Astrocyte (in vitro differentiated cells and primary cell): ENCODE measurements around the gene HSD17B3. TPM values are rescaled to one million over a fixed set of nuclear protein-coding genes. Genes with fewer than 3 reads are reported as not detected.
"Not testable (repeated sequence)": the region's sequence is repeated elsewhere in the genome, so short reads cannot be mapped to it uniquely, and the experiment has no call there.

Experiments used
- DNase-seq: peaks from one replicate; pipeline ENCODE4 v3.0.0-alpha.2; 2010; ENCODE audit warnings: low read depth
- FAIRE-seq: peaks from 2 replicates; lab custom pipeline; 2011; peaks lifted over from hg19 to GRCh38; lab: Jason Lieb, UNC
- H2AFZ ChIP-seq: 2 replicates; pipeline ENCODE4 v1.6.0; 2012; ENCODE audit warnings: low read depth, low read length, inconsistent platforms
- H3K27ac ChIP-seq: 2 replicates; pipeline ENCODE4 v1.5.1; 2011; ENCODE audit warnings: low read depth, low read length, inconsistent platforms
- H3K27me3 ChIP-seq: 2 replicates; pipeline ENCODE4 v1.6.0; 2011; ENCODE audit warnings: low read length, inconsistent platforms; ENCODE audit not compliant: insufficient read depth
- H3K36me3 ChIP-seq: 2 replicates; pipeline ENCODE4 v1.5.1; 2011; ENCODE audit warnings: low read length, inconsistent platforms; ENCODE audit not compliant: insufficient read depth
- H3K4me1 ChIP-seq: 2 replicates; pipeline ENCODE4 v1.5.1; 2011; ENCODE audit warnings: low read length, inconsistent platforms; ENCODE audit not compliant: insufficient read depth
- H3K4me2 ChIP-seq: 2 replicates; pipeline ENCODE4 v1.6.0; 2012; ENCODE audit warnings: low read length, inconsistent platforms
- H3K4me3 ChIP-seq: 2 replicates; pipeline ENCODE4 v1.5.1; 2011; ENCODE audit warnings: low read depth, mild to moderate bottlenecking, low read length, inconsistent platforms; ENCODE audit not compliant: insufficient read depth
- H3K79me2 ChIP-seq: 2 replicates; pipeline ENCODE4 v1.6.0; 2012; ENCODE audit warnings: mild to moderate bottlenecking, low read length, inconsistent platforms; ENCODE audit not compliant: insufficient read depth
- H3K9ac ChIP-seq: 2 replicates; pipeline ENCODE4 v1.6.0; 2012; ENCODE audit warnings: mild to moderate bottlenecking, low read length, inconsistent platforms
- H3K9me3 ChIP-seq: 2 replicates; pipeline ENCODE4 v1.5.1; 2012; ENCODE audit warnings: low read depth, mild to moderate bottlenecking, low read length, inconsistent platforms; ENCODE audit not compliant: insufficient read depth
- H4K20me1 ChIP-seq: 2 replicates; pipeline ENCODE4 v1.6.0; 2012; ENCODE audit warnings: low read length, inconsistent platforms; ENCODE audit not compliant: insufficient read depth
- H3K27ac Mint-ChIP-seq: one replicate; pipeline ENCODE4 v1.8.0; 2021; ENCODE audit warnings: mild to moderate bottlenecking, mixed read lengths; ENCODE audit not compliant: unreplicated experiment
- H3K27me3 Mint-ChIP-seq: one replicate; pipeline ENCODE4 v1.8.0; 2021; ENCODE audit warnings: low read depth, mixed read lengths; ENCODE audit not compliant: unreplicated experiment
- H3K36me3 Mint-ChIP-seq: one replicate; pipeline ENCODE4 v1.8.0; 2021; ENCODE audit warnings: low read depth, mixed read lengths; ENCODE audit not compliant: unreplicated experiment
- H3K4me1 Mint-ChIP-seq: one replicate; pipeline ENCODE4 v1.8.0; 2021; ENCODE audit warnings: low read depth, mixed read lengths; ENCODE audit not compliant: unreplicated experiment
- H3K4me3 Mint-ChIP-seq: one replicate; pipeline ENCODE4 v1.8.0; 2021; ENCODE audit warnings: mild to moderate bottlenecking, moderate library complexity, mixed read lengths; ENCODE audit not compliant: unreplicated experiment
- H3K9me3 Mint-ChIP-seq: one replicate; pipeline ENCODE4 v1.8.0; 2021; ENCODE audit warnings: mild to moderate bottlenecking, mixed read lengths; ENCODE audit not compliant: unreplicated experiment
- CTCF ChIP-seq: IDR thresholded peaks from 2 replicates; pipeline ENCODE4 v1.5.1; 2011; ENCODE audit warnings: low read depth, mild to moderate bottlenecking, inconsistent platforms, low read length, moderate library complexity; ENCODE audit not compliant: insufficient read depth
- EZH2 ChIP-seq: IDR thresholded peaks from 2 replicates; pipeline ENCODE4 v1.6.1; 2012; ENCODE audit warnings: mild to moderate bottlenecking, low read length, inconsistent platforms; ENCODE audit not compliant: insufficient read depth
- total RNA-seq: library from RNA; stranded (reverse); gene quantifications from 2 replicates; pipeline ENCODE4 v1.2.1, GENCODE V29; 2021

Gene HSD17B3
- total RNA-seq, 1 donor from 2014 or later = not detected

DNA sequence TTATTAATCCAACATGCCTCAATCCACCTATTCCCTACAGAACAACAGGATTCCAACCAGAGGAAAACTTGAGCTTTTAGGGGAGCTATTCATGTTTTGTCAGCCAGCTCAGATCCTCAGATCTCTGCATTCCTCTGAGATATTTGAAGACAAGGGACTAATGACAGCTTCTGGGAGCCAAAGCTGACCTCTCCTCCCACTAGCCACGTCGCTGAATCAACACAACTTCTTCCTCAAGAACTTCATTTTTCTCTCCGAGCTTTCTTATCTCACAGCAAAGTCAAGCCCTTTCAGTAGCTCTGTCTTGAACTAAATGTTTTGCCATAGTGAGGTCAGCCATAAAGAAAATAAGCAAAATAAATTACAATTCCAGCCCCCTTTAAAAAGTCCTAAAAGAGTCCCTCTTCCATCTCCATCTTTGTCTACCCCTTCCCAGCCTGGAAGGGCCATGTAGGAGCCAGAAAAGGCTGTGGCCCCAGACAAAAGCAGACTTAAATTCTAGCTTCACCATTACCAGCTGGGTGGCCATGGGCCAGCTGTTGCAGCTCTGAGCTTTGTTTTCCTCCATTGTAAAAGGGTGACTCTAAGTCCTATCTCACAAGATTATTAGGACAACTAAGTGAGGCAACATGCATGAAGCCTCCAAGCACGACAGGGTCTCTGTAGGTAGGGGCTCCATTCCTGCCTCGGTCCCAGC is 65.0 kb downstream of the HSD17B3 start:
- Histone ChIP-seq H3K36me3 (no peaks in the 10 kb centered on the region), H3K4me1 (no peaks in the 10 kb centered on the region), H3K4me2 (no peak overlapping the region), H3K4me3 (no peak overlapping the region), H2AFZ (no peak overlapping the region), H3K27me3 (peaks cover 13% of the 10 kb centered on the region), H3K9ac (no peak overlapping the region), H3K9me3 (no peaks in the 10 kb centered on the region), H4K20me1 (no peaks in the 10 kb centered on the region), H3K79me2 (no peaks in the 10 kb centered on the region), H3K27ac (no peak overlapping the region)
- no peaks in the 10 kb centered on the region for H3K27me3 Mint-ChIP-seq
- TF ChIP-seq CTCF (no peak), EZH2 (no peak)
- H3K9me3 Mint-ChIP-seq = no peaks in the 10 kb centered on the region
- FAIRE-seq (no peak), DNase-seq (no peak)
- H3K4me3 Mint-ChIP-seq = no peak overlapping the region
- H3K36me3 Mint-ChIP-seq = peaks cover 2% of the 10 kb centered on the region
- H3K27ac Mint-ChIP-seq = peak overlapping the region; percentile 14
- H3K4me1 Mint-ChIP-seq = peaks cover 9% of the 10 kb centered on the region

DNA sequence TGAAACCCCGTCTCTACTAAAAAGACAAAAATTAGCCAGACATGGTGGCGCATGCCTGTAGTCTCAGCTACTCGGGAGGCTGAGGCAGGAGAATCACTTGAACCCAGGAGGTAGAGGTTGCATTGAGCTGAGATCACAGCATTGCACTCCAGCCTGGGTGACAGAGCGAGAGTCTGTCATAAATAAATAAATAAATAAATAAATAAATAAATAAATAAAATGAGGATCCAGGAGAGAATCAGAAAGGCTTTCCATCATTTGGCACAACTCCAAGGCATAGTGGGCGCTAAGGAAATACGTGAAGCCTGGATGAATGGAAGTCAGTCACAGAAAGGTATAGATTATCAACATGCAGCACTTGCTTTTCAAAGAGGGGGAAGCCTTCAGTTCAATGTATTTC is 65.6 kb downstream of the HSD17B3 start:
- not testable (repeated sequence) for H3K4me3 Mint-ChIP-seq, H3K9me3 ChIP-seq, DNase-seq, H3K4me1 ChIP-seq, H2AFZ ChIP-seq, H3K9me3 Mint-ChIP-seq, FAIRE-seq, H3K4me3 ChIP-seq, H4K20me1 ChIP-seq, H3K4me1 Mint-ChIP-seq, H3K9ac ChIP-seq, H3K27ac ChIP-seq, H3K27ac Mint-ChIP-seq, H3K36me3 ChIP-seq, H3K4me2 ChIP-seq, H3K79me2 ChIP-seq, H3K36me3 Mint-ChIP-seq, H3K27me3 Mint-ChIP-seq
- peaks cover 13% of the 10 kb centered on the region for H3K27me3 ChIP-seq

- no peak for TF ChIP-seq EZH2
- TF ChIP-seq CTCF = peak; percentile 90
- no peaks in the 10 kb centered on the region for H3K27me3 Mint-ChIP-seq
- H3K4me3 ChIP-seq = no peak overlapping the region
- H3K27ac ChIP-seq = no peak overlapping the region
- H3K9ac ChIP-seq = no peak overlapping the region
- H3K79me2 ChIP-seq = no peaks in the 10 kb centered on the region
- no peaks in the 10 kb centered on the region for H3K36me3 Mint-ChIP-seq
- no peak overlapping the region for H3K27ac Mint-ChIP-seq
- no peak overlapping the region for H3K4me3 Mint-ChIP-seq
- no peak for FAIRE-seq
- H2AFZ ChIP-seq = no peak overlapping the region
- peaks cover 2% of the 10 kb centered on the region for H3K27me3 ChIP-seq
- H4K20me1 ChIP-seq = no peaks in the 10 kb centered on the region
- peaks cover 9% of the 10 kb centered on the region for H3K4me1 Mint-ChIP-seq
- no peak overlapping the region for H3K4me2 ChIP-seq
- no peaks in the 10 kb centered on the region for H3K4me1 ChIP-seq
- no peaks in the 10 kb centered on the region for H3K9me3 ChIP-seq
- H3K9me3 Mint-ChIP-seq = peaks cover 6% of the 10 kb centered on the region
- no peaks in the 10 kb centered on the region for H3K36me3 ChIP-seq
- DNase-seq = peak; percentile 14
These were observed 69.3 kb downstream of the HSD17B3 start for GRCh38 chr9:96232539-96233241.
